ENCODE data around the gene ELL.
"Not testable (repeated sequence)": the region's sequence is repeated elsewhere in the genome, so short reads cannot be mapped to it uniquely, and the experiment has no call there.

The ELL gene

GRCh38 chr19:18521692-18522123, at the start of gene ELL:
Gene ELL, minus strand, starts transcription at chr19:18522070. Its CDS starts 15 bp downstream, at chr19:18522055.
- no peak for DNase-seq

- DNase-seq: no peak
These were observed 46.5 kb upstream of the ELL start for GRCh38 chr19:18568367-18568766.

GRCh38 chr19:18566953-18567352, 45.1 kb upstream of the ELL start:
- DNase-seq: no peak

GRCh38 chr19:18562086-18562485, 40.2 kb upstream of the ELL start:
- DNase-seq: no peak

- DNase-seq: no peak
These were observed 37.8 kb upstream of the ELL start for GRCh38 chr19:18559685-18560084.

GRCh38 chr19:18558604-18559003, 36.7 kb upstream of the ELL start:
- no peak for DNase-seq

GRCh38 chr19:18558202-18558555, 36.3 kb upstream of the ELL start:
- no peak for DNase-seq

- DNase-seq: peak; percentile 96
These were observed 35.7 kb upstream of the ELL start, which contains the start of gene KXD1 for GRCh38 chr19:18557411-18558201. Gene KXD1, plus strand, starts transcription at chr19:18557870. Its CDS starts 4,187 bp downstream, at chr19:18562057.

GRCh38 chr19:18551631-18552030, 29.8 kb upstream of the ELL start:
- DNase-seq: no peak

GRCh38 chr19:18543814-18544475, 22.1 kb upstream of the ELL start:
- peak; percentile 68 for DNase-seq

- DNase-seq: peak; percentile 92
These were observed 21.3 kb upstream of the ELL start, which contains the start of gene FKBP8 for GRCh38 chr19:18542941-18543813. Gene FKBP8, minus strand, starts transcription at chr19:18543573. Its CDS starts 1,603 bp downstream, at chr19:18541970.

GRCh38 chr19:18541992-18542940, 20.4 kb upstream of the ELL start:
- no peak for DNase-seq

GRCh38 chr19:18541258-18541991, 19.6 kb upstream of the ELL start:
- DNase-seq: no peak

- DNase-seq: not testable (repeated sequence)
These were observed 18.3 kb upstream of the ELL start for GRCh38 chr19:18540200-18540599.

- no peak for DNase-seq
These were observed 17.5 kb upstream of the ELL start for GRCh38 chr19:18539372-18539771.

GRCh38 chr19:18538115-18538514, 16.2 kb upstream of the ELL start:
- no peak for DNase-seq

GRCh38 chr19:18537431-18537830, 15.6 kb upstream of the ELL start:
- no peak for DNase-seq

- DNase-seq: no peak
These were observed 14.6 kb upstream of the ELL start for GRCh38 chr19:18536475-18536874.

GRCh38 chr19:18533058-18533457, 11.2 kb upstream of the ELL start:
- DNase-seq: no peak

- DNase-seq: no peak
These were observed 10.5 kb upstream of the ELL start for GRCh38 chr19:18532168-18532890.

- no peak for DNase-seq
These were observed 9.6 kb upstream of the ELL start for GRCh38 chr19:18531485-18531884.

Data from activated effector memory CD4-positive, alpha-beta T cell treated with Interleukin-2 at 50 U/mL for 16 hours (primary cell).